ENCODE results near the gene KRTAP10-11. TPM values are rescaled to one million over a fixed set of nuclear protein-coding genes. Genes with fewer than 3 reads are reported as not detected.

The KRTAP10-11 gene
- total RNA-seq, 1 donor from 2014 or later, result not detected

DNA sequence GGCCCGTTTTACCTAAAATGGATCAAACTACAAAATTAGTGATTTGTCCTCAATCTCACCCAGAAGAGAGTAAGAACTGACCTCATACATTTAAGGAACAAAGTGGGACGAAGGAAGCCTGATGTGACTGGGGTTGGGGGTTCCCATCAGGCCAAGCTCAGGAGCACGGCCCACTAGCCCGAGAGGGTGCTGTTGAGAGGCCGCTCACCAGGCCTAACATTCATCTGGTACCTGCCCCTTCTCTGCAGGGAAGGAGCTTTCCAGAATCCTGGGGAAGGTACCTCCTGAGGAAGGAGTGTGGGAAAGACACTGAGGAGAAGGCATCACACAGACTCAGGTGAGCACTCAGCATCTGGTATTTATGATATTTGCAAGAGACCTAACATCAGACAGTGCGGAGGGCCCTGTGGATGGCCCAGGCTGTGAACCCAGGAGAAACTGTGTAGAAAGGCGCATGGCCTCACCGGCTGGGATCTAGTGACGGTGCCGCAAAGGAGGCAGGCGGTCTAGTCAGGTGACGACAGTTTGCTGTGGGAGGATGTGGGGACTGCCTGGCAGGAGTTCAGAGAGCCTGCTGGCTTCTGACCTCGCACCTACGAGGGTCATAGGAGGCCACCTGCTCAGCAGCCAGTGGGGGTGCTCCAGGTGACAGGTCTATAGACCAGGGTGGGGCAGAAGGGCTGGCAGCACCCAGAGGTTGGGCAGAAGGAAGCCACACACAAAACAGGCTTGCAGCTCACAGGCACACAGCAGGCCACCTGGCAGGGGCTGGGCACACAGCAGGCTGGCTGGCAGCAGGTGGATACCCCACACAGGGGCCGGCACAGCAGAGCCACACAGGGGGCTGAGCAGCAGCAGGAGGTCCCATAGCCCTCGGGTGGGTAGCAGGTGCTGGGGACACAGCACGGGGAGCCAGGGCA lies 7.7 kb downstream of the KRTAP10-11 start:
- Histone ChIP-seq H3K27me3 (ENCODE audit: insufficient read depth, low read length) (no peaks in the 10 kb centered on the region), H2AFZ (ENCODE audit: low read depth, low read length) (no peak overlapping the region), H3K27ac (ENCODE audit: low read depth, low read length) (no peak overlapping the region), H3K9ac (ENCODE audit: low read length) (no peak overlapping the region), H4K20me1 (ENCODE audit: insufficient read depth, low read length) (no peaks in the 10 kb centered on the region), H3K4me3 (ENCODE audit: insufficient read depth, low read depth, low read length) (no peak overlapping the region), H3K4me1 (ENCODE audit: insufficient read depth, low read length) (no peaks in the 10 kb centered on the region), H3K79me2 (ENCODE audit: insufficient read depth, low read length) (no peaks in the 10 kb centered on the region), H3K9me3 (ENCODE audit: insufficient read depth, low read depth, low read length) (peaks cover 6% of the 10 kb centered on the region), H3K4me2 (ENCODE audit: low read length) (no peak overlapping the region), H3K36me3 (ENCODE audit: insufficient read depth, low read length) (no peaks in the 10 kb centered on the region)
- no peak for TF ChIP-seq EZH2 (IDR thresholded peaks at IDR 0.05; ENCODE audit: insufficient read depth, low read length)
- TF ChIP-seq CTCF (IDR thresholded peaks at IDR 0.05; ENCODE audit: insufficient read depth, low read depth, low read length), result no peak
- Mint-ChIP-seq H3K9me3 (ENCODE audit: unreplicated experiment) (peaks cover 30% of the 10 kb centered on the region), H3K4me3 (ENCODE audit: unreplicated experiment) (no peak overlapping the region), H3K27ac (ENCODE audit: unreplicated experiment) (no peak overlapping the region), H3K4me1 (ENCODE audit: low read depth, unreplicated experiment) (peaks cover 2% of the 10 kb centered on the region), H3K36me3 (ENCODE audit: low read depth, unreplicated experiment) (peaks cover 2% of the 10 kb centered on the region), H3K27me3 (ENCODE audit: low read depth, unreplicated experiment) (peaks cover 39% of the 10 kb centered on the region)
- no peak for DNase-seq (ENCODE audit: low read depth)
- no peak for FAIRE-seq

- no peaks in the 10 kb centered on the region for H3K4me1 ChIP-seq (ENCODE audit: insufficient read depth, low read length)
- Mint-ChIP-seq H3K27me3 (ENCODE audit: low read depth, unreplicated experiment) (peaks cover 39% of the 10 kb centered on the region), H3K36me3 (ENCODE audit: low read depth, unreplicated experiment) (peaks cover 2% of the 10 kb centered on the region), H3K4me1 (ENCODE audit: low read depth, unreplicated experiment) (peaks cover 7% of the 10 kb centered on the region), H3K9me3 (ENCODE audit: unreplicated experiment) (peaks cover 30% of the 10 kb centered on the region), H3K4me3 (ENCODE audit: unreplicated experiment) (no peak within 1 kb of the TSS), H3K27ac (ENCODE audit: unreplicated experiment) (no peak within 1 kb of the TSS)
- H3K36me3 ChIP-seq (ENCODE audit: insufficient read depth, low read length), result no peaks in the 10 kb centered on the region
- no peak for FAIRE-seq
- DNase-seq (ENCODE audit: low read depth), result no peak
- H3K4me2 ChIP-seq (ENCODE audit: low read length), result no peak within 1 kb of the TSS
- H3K9ac ChIP-seq (ENCODE audit: low read length), result no peak within 1 kb of the TSS
- no peak within 1 kb of the TSS for H2AFZ ChIP-seq (ENCODE audit: low read depth, low read length)
- H3K79me2 ChIP-seq (ENCODE audit: insufficient read depth, low read length), result no peaks in the 10 kb centered on the region
- H4K20me1 ChIP-seq (ENCODE audit: insufficient read depth, low read length), result no peaks in the 10 kb centered on the region
- peaks cover 6% of the 10 kb centered on the region for H3K9me3 ChIP-seq (ENCODE audit: insufficient read depth, low read depth, low read length)
- H3K27ac ChIP-seq (ENCODE audit: low read depth, low read length), result no peak within 1 kb of the TSS
- no peak for TF ChIP-seq CTCF (IDR thresholded peaks at IDR 0.05; ENCODE audit: insufficient read depth, low read depth, low read length)
- TF ChIP-seq EZH2 (IDR thresholded peaks at IDR 0.05; ENCODE audit: insufficient read depth, low read length), result no peak
- no peak within 1 kb of the TSS for H3K4me3 ChIP-seq (ENCODE audit: insufficient read depth, low read depth, low read length)
- H3K27me3 ChIP-seq (ENCODE audit: insufficient read depth, low read length), result no peaks in the 10 kb centered on the region
Measured at GRCh38 chr21:44654576-44655175, 8.5 kb downstream of the KRTAP10-11 start, which contains the start of gene KRTAP12-4. Gene KRTAP12-4 (minus strand): TSS chr21:44654659. CDS start chr21:44654614, 45 bp downstream.

Data from astrocyte (in vitro differentiated cells and primary cell).